ENCODE results near the gene PLEK. TPM values are rescaled to one million over a fixed set of nuclear protein-coding genes. Genes with fewer than 3 reads are reported as not detected.

PLEK gene
- total and polyA plus RNA-seq, 2 donors (not counting 3 experiments of a cell fraction or from before 2014, with no cell fraction given), result 0.03 to 0.11 TPM

DNA sequence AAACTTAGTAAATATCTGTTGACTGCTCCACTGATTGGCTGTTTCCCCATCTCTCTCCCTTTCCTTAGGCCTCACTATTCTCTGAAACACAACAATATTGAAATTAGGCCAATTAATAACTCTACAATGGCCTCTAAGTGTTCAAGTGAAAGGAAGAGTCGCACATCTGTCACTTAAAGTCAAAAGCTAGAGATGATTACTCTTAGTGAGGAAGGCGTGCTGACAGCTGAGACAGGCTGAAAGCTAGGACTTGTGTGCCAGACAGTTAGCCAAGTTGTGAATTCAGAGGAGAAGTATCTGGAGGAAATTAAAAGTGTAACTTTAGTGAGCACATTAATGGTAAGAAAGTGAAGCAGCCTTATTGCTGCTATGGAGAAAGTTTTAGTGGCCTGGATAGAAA, 48.4 kb downstream of the PLEK start:
- H3K27me3 ChIP-seq (ENCODE audit: control insufficient read depth in 2 of 2, insufficient read depth in 2 of 2, low read length in 2 of 2), result no peaks in the 10 kb centered on the region
- H3K9me1 ChIP-seq (replicated peaks; ENCODE audit: control insufficient read depth, extremely low read depth, insufficient read depth, low read length), result no peaks in the 10 kb centered on the region
- no peak overlapping the region for H3K4me3 ChIP-seq (replicated peaks in 1 of 3; ENCODE audit: insufficient read depth in 1 of 3, low read depth in 1 of 3, low read length in 3 of 3)
- H3K4me2 ChIP-seq (ENCODE audit: insufficient read depth, low read length), result no peak overlapping the region
- no peaks in the 10 kb centered on the region for H3K36me3 ChIP-seq (ENCODE audit: control insufficient read depth in 2 of 2, extremely low read depth in 1 of 2, insufficient read depth in 2 of 2, low read length in 2 of 2)
- no peaks in the 10 kb centered on the region for H3K79me2 ChIP-seq (ENCODE audit: control insufficient read depth, insufficient read depth, low read length)
- dilution Hi-C loops (cut with MboI; ENCODE audit: extremely low pct_ligation_motif_present, low sequenced_read_pairs), result no loop called here
- H3K4me1 ChIP-seq (ENCODE audit: control insufficient read depth, extremely low read depth, insufficient read depth, low read length), result no peaks in the 10 kb centered on the region
- POLR2A ChIA-PET, result no interaction called here
- TF ChIP-seq, protein P1, sequence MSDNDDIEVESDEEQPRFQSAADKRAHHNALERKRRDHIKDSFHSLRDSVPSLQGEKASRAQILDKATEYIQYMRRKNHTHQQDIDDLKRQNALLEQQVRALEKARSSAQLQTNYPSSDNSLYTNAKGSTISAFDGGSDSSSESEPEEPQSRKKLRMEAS (IDR thresholded peaks at IDR 0.05; ENCODE audit: insufficient read depth, insufficient read length), result no peak
- no peak for TF ChIP-seq MYC (IDR thresholded peaks at IDR 0.05; ENCODE audit: low read depth, low read length)
- H3K9me3 ChIP-seq (replicated peaks; ENCODE audit: control insufficient read depth, insufficient read depth, low read length), result no peaks in the 10 kb centered on the region
- no peaks in the 10 kb centered on the region for H4K20me1 ChIP-seq (replicated peaks; ENCODE audit: control insufficient read depth, extremely low read depth, insufficient read depth, low read length)
- FAIRE-seq (no peak), DNase-seq (ENCODE audit: low read depth, low spot score) (no peak)
- no peak overlapping the region for H3K27ac ChIP-seq (ENCODE audit: insufficient read depth, low read depth, low read length)
- no peak overlapping the region for H3K9ac ChIP-seq (replicated peaks; ENCODE audit: extremely low read depth, insufficient read depth, low read length)
- H2AFZ ChIP-seq (ENCODE audit: low read depth, low read length), result no peak overlapping the region
- intact Hi-C loops (cut with micrococcal nuclease), result no loop called here
- CTCF ChIA-PET, result interaction anchor here (1.2 to 2.3 kb wide), 2 partner anchors 28 to 182 kb away, joined by 3 to 8 read pairs; no protein-coding TSS in a partner anchor
- no TSS peak for BruUV-seq (replicated peaks)

DNA sequence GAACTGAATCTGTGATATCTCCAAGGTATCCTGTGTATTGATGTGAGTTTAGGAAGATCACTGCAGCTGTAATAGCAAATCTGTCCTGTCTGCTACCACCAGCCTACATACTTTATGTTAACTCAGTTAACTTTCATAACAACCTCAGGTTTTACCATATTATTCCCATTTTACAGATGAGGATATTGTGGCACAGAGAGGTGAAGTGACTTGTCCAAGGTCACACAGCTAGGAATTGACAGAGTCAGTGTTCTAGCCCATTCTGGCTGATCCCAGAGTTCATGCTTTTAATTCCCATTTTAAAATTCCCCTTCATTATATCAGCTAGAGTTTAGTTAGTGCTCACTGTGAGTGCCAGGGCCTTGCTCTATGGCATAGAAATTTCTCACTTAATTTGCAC, 49.4 kb downstream of the PLEK start:
- Histone ChIP-seq H3K27me3 (ENCODE audit: control insufficient read depth in 2 of 2, insufficient read depth in 2 of 2, low read length in 2 of 2) (peaks cover 0 to 5% of the 10 kb centered on the region in 2 experiments), H3K4me2 (ENCODE audit: insufficient read depth, low read length) (no peak overlapping the region), H3K9me1 (replicated peaks; ENCODE audit: control insufficient read depth, extremely low read depth, insufficient read depth, low read length) (no peaks in the 10 kb centered on the region), H3K79me2 (ENCODE audit: control insufficient read depth, insufficient read depth, low read length) (no peaks in the 10 kb centered on the region), H3K9ac (replicated peaks; ENCODE audit: extremely low read depth, insufficient read depth, low read length) (no peak overlapping the region), H2AFZ (ENCODE audit: low read depth, low read length) (no peak overlapping the region), H4K20me1 (replicated peaks; ENCODE audit: control insufficient read depth, extremely low read depth, insufficient read depth, low read length) (no peaks in the 10 kb centered on the region), H3K4me1 (ENCODE audit: control insufficient read depth, extremely low read depth, insufficient read depth, low read length) (no peaks in the 10 kb centered on the region), H3K9me3 (replicated peaks; ENCODE audit: control insufficient read depth, insufficient read depth, low read length) (no peaks in the 10 kb centered on the region), H3K27ac (ENCODE audit: insufficient read depth, low read depth, low read length) (no peak overlapping the region), H3K36me3 (ENCODE audit: control insufficient read depth in 2 of 2, extremely low read depth in 1 of 2, insufficient read depth in 2 of 2, low read length in 2 of 2) (no peaks in the 10 kb centered on the region), H3K4me3 (replicated peaks in 1 of 3; ENCODE audit: insufficient read depth in 1 of 3, low read depth in 1 of 3, low read length in 3 of 3) (no peak overlapping the region)
- FAIRE-seq (no peak), DNase-seq (ENCODE audit: low read depth, low spot score) (no peak)
- dilution Hi-C loops (cut with MboI; ENCODE audit: extremely low pct_ligation_motif_present, low sequenced_read_pairs), result no loop called here
- intact Hi-C loops (cut with micrococcal nuclease), result no loop called here
- TF ChIP-seq, protein P1 (IDR thresholded peaks at IDR 0.05; ENCODE audit: insufficient read depth, insufficient read length), result no peak
- TF ChIP-seq POLR2A (IDR thresholded peaks at IDR 0.05; ENCODE audit: low read depth, low read length), result no peak
- no peak for TF ChIP-seq JUN (IDR thresholded peaks at IDR 0.05; ENCODE audit: borderline replicate concordance, insufficient read depth, insufficient read length, low read depth)
- no peak for TF ChIP-seq MYC (IDR thresholded peaks at IDR 0.05; ENCODE audit: low read depth, low read length)
- no peak for TF ChIP-seq POLR2AphosphoS5 (IDR thresholded peaks at IDR 0.05; ENCODE audit: insufficient read depth, low read depth, low read length)
- no peak for TF ChIP-seq GATA2 (IDR thresholded peaks at IDR 0.05; ENCODE audit: insufficient read depth, insufficient read length, low read depth, low read length)
- no peak for TF ChIP-seq EZH2 (IDR thresholded peaks at IDR 0.05; ENCODE audit: borderline replicate concordance, low read depth, low read length, severe bottlenecking)
- TF ChIP-seq, protein P2, sequence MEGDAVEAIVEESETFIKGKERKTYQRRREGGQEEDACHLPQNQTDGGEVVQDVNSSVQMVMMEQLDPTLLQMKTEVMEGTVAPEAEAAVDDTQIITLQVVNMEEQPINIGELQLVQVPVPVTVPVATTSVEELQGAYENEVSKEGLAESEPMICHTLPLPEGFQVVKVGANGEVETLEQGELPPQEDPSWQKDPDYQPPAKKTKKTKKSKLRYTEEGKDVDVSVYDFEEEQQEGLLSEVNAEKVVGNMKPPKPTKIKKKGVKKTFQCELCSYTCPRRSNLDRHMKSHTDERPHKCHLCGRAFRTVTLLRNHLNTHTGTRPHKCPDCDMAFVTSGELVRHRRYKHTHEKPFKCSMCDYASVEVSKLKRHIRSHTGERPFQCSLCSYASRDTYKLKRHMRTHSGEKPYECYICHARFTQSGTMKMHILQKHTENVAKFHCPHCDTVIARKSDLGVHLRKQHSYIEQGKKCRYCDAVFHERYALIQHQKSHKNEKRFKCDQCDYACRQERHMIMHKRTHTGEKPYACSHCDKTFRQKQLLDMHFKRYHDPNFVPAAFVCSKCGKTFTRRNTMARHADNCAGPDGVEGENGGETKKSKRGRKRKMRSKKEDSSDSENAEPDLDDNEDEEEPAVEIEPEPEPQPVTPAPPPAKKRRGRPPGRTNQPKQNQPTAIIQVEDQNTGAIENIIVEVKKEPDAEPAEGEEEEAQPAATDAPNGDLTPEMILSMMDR (IDR thresholded peaks at IDR 0.05; ENCODE audit: extremely low read depth in 1 of 2, insufficient read depth in 1 of 2, low read depth in 1 of 2, low read length in 2 of 2), result no peak
- no peak for TF ChIP-seq FOS (IDR thresholded peaks at IDR 0.05; ENCODE audit: borderline replicate concordance, insufficient read depth, low read length)
- POLR2A ChIA-PET, result no interaction called here
- CTCF ChIA-PET, result interaction anchor here (2.3 kb wide), 1 partner anchor 27 kb away, joined by 8 read pairs; no protein-coding TSS in a partner anchor
- no TSS peak for BruUV-seq (replicated peaks)
